Neural crest cell (in vitro differentiated cells): ENCODE measurements around the gene UMPS. TPM values are rescaled to one million over a fixed set of nuclear protein-coding genes. Genes with fewer than 3 reads are reported as not detected.

ENCODE experiments used
- DNase-seq: peaks from one replicate; pipeline ENCODE4 v3.0.0; 2021; ENCODE audit warnings: low read depth, mixed read lengths, low spot score
- H3K27ac Mint-ChIP-seq: one replicate; pipeline ENCODE4 v1.8.0; 2021; ENCODE audit warnings: mild to moderate bottlenecking, mixed read lengths; ENCODE audit not compliant: unreplicated experiment
- H3K27me3 Mint-ChIP-seq: 2 replicates; pipeline ENCODE4 v1.8.0; 2021; ENCODE audit warnings: low read depth, mild to moderate bottlenecking, mixed read lengths
- H3K36me3 Mint-ChIP-seq: 2 replicates; pipeline ENCODE4 v1.8.0; 2021; ENCODE audit warnings: low read depth, mild to moderate bottlenecking, mixed read lengths
- H3K4me1 Mint-ChIP-seq: 2 replicates; pipeline ENCODE4 v1.8.0; 2021; ENCODE audit warnings: mixed read lengths
- H3K4me3 Mint-ChIP-seq: one replicate; pipeline ENCODE4 v1.8.0; 2021; ENCODE audit warnings: mild to moderate bottlenecking, mixed read lengths
- H3K9me3 Mint-ChIP-seq: 2 replicates; pipeline ENCODE4 v1.8.0; 2021; ENCODE audit warnings: mixed read lengths
- total RNA-seq: library from RNA; stranded (reverse); gene quantifications from 2 replicates; pipeline ENCODE4 v1.2.1, GENCODE V29; 2021
- TF ChIP-seq, protein P1 (sequence below): fragments of 200-600 bp; sonication (generic); conservative IDR thresholded peaks from 2 replicates; pipeline ENCODE4 v1.5.0; 2021; ENCODE audit warnings: antibody characterized with exemption, mild to moderate bottlenecking

The UMPS gene
- total RNA-seq, 1 donor from 2014 or later = 70.7 TPM

DNA sequence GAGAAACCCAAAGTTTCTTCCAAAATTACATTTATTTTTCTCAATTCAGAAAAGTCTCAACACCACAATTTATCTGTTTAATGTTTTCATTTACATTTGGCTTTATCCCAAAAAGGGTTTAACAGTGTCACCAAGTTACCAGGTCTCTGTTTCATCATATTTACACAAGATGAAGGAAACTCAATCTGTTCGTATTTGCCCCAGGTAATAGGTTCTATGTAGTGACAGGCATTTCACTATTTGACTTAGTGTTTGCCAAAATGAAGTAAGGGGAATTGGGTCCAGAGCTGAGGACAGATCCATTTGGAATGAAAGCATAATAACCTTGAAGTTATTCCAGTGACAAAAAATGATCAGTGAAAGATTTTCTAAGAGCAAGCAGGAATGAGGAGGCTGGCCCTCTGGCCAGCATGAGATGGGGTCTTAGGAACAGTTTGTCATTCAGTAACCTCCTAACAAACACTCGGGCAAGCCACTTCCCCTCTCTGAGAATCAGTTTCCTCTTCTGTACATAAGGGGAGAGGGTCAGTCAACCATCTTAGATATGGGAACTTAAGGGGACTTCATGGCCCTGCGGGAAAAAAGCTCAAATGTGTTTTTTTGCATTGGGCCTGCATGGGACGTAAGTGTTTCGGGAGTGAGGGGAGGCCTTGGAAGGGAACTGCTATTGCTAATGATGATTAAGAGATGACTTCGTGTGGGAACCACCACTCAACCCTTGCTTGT is 31.8 kb downstream of the UMPS start:
- no peaks in the 10 kb centered on the region for H3K36me3 Mint-ChIP-seq
- no peak overlapping the region for H3K27ac Mint-ChIP-seq
- H3K27me3 Mint-ChIP-seq = no peaks in the 10 kb centered on the region
- no peaks in the 10 kb centered on the region for H3K9me3 Mint-ChIP-seq
- H3K4me3 Mint-ChIP-seq = no peak overlapping the region
- H3K4me1 Mint-ChIP-seq = peaks cover 13% of the 10 kb centered on the region
- no peak for DNase-seq
- TF ChIP-seq, protein P1, sequence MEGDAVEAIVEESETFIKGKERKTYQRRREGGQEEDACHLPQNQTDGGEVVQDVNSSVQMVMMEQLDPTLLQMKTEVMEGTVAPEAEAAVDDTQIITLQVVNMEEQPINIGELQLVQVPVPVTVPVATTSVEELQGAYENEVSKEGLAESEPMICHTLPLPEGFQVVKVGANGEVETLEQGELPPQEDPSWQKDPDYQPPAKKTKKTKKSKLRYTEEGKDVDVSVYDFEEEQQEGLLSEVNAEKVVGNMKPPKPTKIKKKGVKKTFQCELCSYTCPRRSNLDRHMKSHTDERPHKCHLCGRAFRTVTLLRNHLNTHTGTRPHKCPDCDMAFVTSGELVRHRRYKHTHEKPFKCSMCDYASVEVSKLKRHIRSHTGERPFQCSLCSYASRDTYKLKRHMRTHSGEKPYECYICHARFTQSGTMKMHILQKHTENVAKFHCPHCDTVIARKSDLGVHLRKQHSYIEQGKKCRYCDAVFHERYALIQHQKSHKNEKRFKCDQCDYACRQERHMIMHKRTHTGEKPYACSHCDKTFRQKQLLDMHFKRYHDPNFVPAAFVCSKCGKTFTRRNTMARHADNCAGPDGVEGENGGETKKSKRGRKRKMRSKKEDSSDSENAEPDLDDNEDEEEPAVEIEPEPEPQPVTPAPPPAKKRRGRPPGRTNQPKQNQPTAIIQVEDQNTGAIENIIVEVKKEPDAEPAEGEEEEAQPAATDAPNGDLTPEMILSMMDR = no peak

GRCh38 chr3:124762661-124763011 is 32.4 kb downstream of the UMPS start:
- no peak overlapping the region for H3K27ac Mint-ChIP-seq
- DNase-seq = no peak
- peaks cover 13% of the 10 kb centered on the region for H3K4me1 Mint-ChIP-seq
- no peaks in the 10 kb centered on the region for H3K36me3 Mint-ChIP-seq
- TF ChIP-seq, protein P1 = no peak
- no peaks in the 10 kb centered on the region for H3K9me3 Mint-ChIP-seq
- no peaks in the 10 kb centered on the region for H3K27me3 Mint-ChIP-seq
- H3K4me3 Mint-ChIP-seq = no peak overlapping the region

DNA sequence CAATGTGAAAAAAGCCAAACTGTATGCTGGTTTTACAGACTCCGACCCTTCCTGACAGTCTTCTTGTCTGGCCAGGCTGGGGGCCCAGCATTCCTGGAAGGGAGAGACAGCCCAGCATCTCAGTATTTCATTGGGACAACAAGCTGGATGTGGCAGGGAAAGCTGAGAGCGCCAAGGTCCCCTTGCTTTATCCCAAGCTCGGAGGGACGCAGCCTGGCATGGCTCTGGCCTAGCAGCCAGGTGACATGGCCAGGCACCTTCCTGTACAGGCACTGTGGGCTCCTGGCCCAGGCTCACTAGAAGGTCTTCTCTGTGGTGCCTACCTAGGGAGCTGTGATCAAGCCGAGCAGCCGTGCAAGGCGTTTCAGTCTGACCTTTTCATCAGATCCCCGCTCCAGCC is 33.0 kb downstream of the UMPS start:
- H3K27me3 Mint-ChIP-seq = no peaks in the 10 kb centered on the region
- TF ChIP-seq, protein P1 = no peak
- H3K4me3 Mint-ChIP-seq = no peak overlapping the region
- peaks cover 13% of the 10 kb centered on the region for H3K4me1 Mint-ChIP-seq
- H3K36me3 Mint-ChIP-seq = no peaks in the 10 kb centered on the region
- H3K9me3 Mint-ChIP-seq = no peaks in the 10 kb centered on the region
- DNase-seq = no peak
- no peak overlapping the region for H3K27ac Mint-ChIP-seq

- Mint-ChIP-seq H3K36me3 (no peaks in the 10 kb centered on the region), H3K4me3 (no peak overlapping the region), H3K27ac (no peak overlapping the region), H3K9me3 (no peaks in the 10 kb centered on the region), H3K27me3 (no peaks in the 10 kb centered on the region), H3K4me1 (peaks cover 13% of the 10 kb centered on the region)
- TF ChIP-seq, protein P1 = no peak
- no peak for DNase-seq
These were observed 33.5 kb downstream of the UMPS start for GRCh38 chr3:124763644-124764358.

DNA sequence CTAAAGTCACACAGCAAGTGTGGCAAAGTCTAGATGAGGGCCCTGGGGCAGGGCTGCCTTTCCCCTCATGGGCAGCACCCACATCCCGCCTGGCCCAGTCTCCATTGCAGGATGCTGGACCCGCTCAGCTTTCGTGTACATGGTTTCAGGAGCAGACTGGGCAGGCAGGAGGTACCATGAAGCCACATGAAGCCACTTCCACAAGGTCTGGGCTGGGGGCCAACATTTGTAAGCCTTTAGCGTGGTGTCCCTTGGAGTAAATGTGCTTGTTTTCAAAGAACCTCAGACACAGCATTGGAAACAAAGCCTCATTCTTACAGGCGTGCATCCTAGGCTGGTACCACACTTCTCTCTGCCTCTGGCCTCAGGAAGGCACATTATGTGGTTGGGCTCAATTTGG is 34.5 kb downstream of the UMPS start:
- H3K27ac Mint-ChIP-seq = peak overlapping the region; percentile 43
- TF ChIP-seq, protein P1 = no peak

More for the DNA sequence above, 34.5 kb downstream of the UMPS start:
- Mint-ChIP-seq H3K36me3 (no peaks in the 10 kb centered on the region), H3K4me3 (no peak overlapping the region), H3K4me1 (peaks cover 13% of the 10 kb centered on the region), H3K27me3 (no peaks in the 10 kb centered on the region), H3K9me3 (no peaks in the 10 kb centered on the region)
- no peak for DNase-seq
